CD14-positive monocyte (primary cell): Measurements from ENCODE around the gene TDRD9. TPM values are rescaled to one million over a fixed set of nuclear protein-coding genes. Genes with fewer than 3 reads are reported as not detected.

Experiments
- DNase-seq, 3 donors: peaks; one replicate each; pipeline ENCODE4 v3.0.0-alpha.2; 2011 to 2022
- H2AFZ ChIP-seq: 2 replicates; pipeline ENCODE4 v1.6.0; 2012; ENCODE audit warnings: mild to moderate bottlenecking, low read depth, low read length, inconsistent platforms; ENCODE audit not compliant: insufficient read depth, poor library complexity, severe bottlenecking
- H3K27ac ChIP-seq, 2 donors: 1 replicate in 1 of 2; 2 replicates in 1 of 2; pipeline ENCODE4 v1.5.1; 2012 to 2013; ENCODE audit warnings: low read length in 2 of 2, control low read depth in 1 of 2, inconsistent platforms in 1 of 2, low read depth in 1 of 2, mild to moderate bottlenecking in 1 of 2
- H3K27me3 ChIP-seq, 2 donors: one replicate each; pipeline versions ENCODE4 v1.6.0 to v1.6.1; 2011 to 2013; ENCODE audit warnings: low read length in 2 of 2; ENCODE audit not compliant: control insufficient read depth in 2 of 2, insufficient read depth in 2 of 2
- H3K36me3 ChIP-seq, 2 donors: replicated peaks in 1 of 2; 1 replicate in 1 of 2; 2 replicates in 1 of 2; pipeline versions ENCODE4 v1.5.1 to v1.6.1; 2012 to 2013; ENCODE audit warnings: low read length in 2 of 2, control low read depth in 1 of 2, inconsistent platforms in 1 of 2, mild to moderate bottlenecking in 1 of 2; ENCODE audit not compliant: insufficient read depth in 2 of 2, control insufficient read depth in 1 of 2
- H3K4me1 ChIP-seq, 2 donors: 1 replicate in 1 of 2; 2 replicates in 1 of 2; pipeline versions ENCODE4 v1.5.1 to v1.6.1; 2012 to 2013; ENCODE audit warnings: low read length in 2 of 2, control low read depth in 1 of 2, inconsistent platforms in 1 of 2, mild to moderate bottlenecking in 1 of 2, moderate library complexity in 1 of 2; ENCODE audit not compliant: insufficient read depth in 2 of 2, control insufficient read depth in 1 of 2
- H3K4me2 ChIP-seq: replicated peaks from 2 replicates; pipeline ENCODE3; 2012; ENCODE audit warnings: low read length, moderate library complexity, mild to moderate bottlenecking; ENCODE audit not compliant: poor library complexity, severe bottlenecking; ENCODE audit errors: extremely low read depth
- H3K4me3 ChIP-seq, 3 experiments: fragments of 200-600 bp in 1 of 3; sonication (generic) in 1 of 3; replicated peaks in 1 of 3; 1 replicate in 2 of 3; 2 replicates in 1 of 3; pipeline ENCODE4 v1.5.1; 2011 to 2013; ENCODE audit warnings: low read length in 3 of 3, mild to moderate bottlenecking in 3 of 3, control low read depth in 2 of 3, low read depth in 2 of 3, inconsistent platforms in 1 of 3, moderate library complexity in 1 of 3
- H3K79me2 ChIP-seq: 2 replicates; pipeline ENCODE4 v1.6.0; 2012; ENCODE audit warnings: mild to moderate bottlenecking, control low read depth, inconsistent platforms, low read length, moderate library complexity; ENCODE audit not compliant: insufficient read depth
- H3K9ac ChIP-seq: 2 replicates; pipeline ENCODE4 v1.6.0; 2017; ENCODE audit warnings: low read length, mild to moderate bottlenecking; ENCODE audit not compliant: insufficient read depth, poor library complexity, severe bottlenecking
- H3K9me3 ChIP-seq, 2 donors: replicated peaks in 1 of 2; 1 replicate in 1 of 2; 2 replicates in 1 of 2; pipeline versions ENCODE4 v1.5.1 to v1.6.1; 2012 to 2013; ENCODE audit warnings: low read length in 2 of 2, control low read depth in 1 of 2; ENCODE audit not compliant: control insufficient read depth in 1 of 2, insufficient read depth in 1 of 2
- H4K20me1 ChIP-seq: 2 replicates; pipeline ENCODE4 v1.6.0; 2012; ENCODE audit warnings: mild to moderate bottlenecking, low read length, control low read depth, moderate library complexity; ENCODE audit not compliant: insufficient read depth
- H3K27ac Mint-ChIP-seq, 7 donors: one replicate each; pipeline ENCODE4 v1.8.0; 2020; ENCODE audit warnings: mild to moderate bottlenecking in 7 of 7, mixed read lengths in 7 of 7, moderate library complexity in 6 of 7, inconsistent platforms in 2 of 7
- H3K27me3 Mint-ChIP-seq, 3 donors: one replicate each; pipeline ENCODE4 v1.8.0; 2021 to 2022; ENCODE audit warnings: low read depth in 3 of 3, mild to moderate bottlenecking in 3 of 3, mixed read lengths in 3 of 3, moderate library complexity in 3 of 3, inconsistent platforms in 1 of 3
- H3K36me3 Mint-ChIP-seq, 2 donors: one replicate each; pipeline ENCODE4 v1.8.0; 2020; ENCODE audit warnings: mixed read lengths in 2 of 2, inconsistent platforms in 1 of 2, mild to moderate bottlenecking in 1 of 2
- H3K4me1 Mint-ChIP-seq: one replicate; pipeline ENCODE4 v1.8.0; 2020; ENCODE audit warnings: mild to moderate bottlenecking, mixed read lengths
- H3K4me3 Mint-ChIP-seq, 2 donors: one replicate each; pipeline ENCODE4 v1.8.0; 2020; ENCODE audit warnings: mild to moderate bottlenecking in 2 of 2, mixed read lengths in 2 of 2, moderate library complexity in 1 of 2
- H3K9me3 Mint-ChIP-seq, 7 donors: one replicate each; pipeline ENCODE4 v1.8.0; 2020 to 2022; ENCODE audit warnings: mixed read lengths in 7 of 7, mild to moderate bottlenecking in 6 of 7, moderate library complexity in 6 of 7, inconsistent platforms in 2 of 7
- WGBS: methylation state at CpG from one replicate; pipeline ENCODE4 v1.1.5; 2013; ENCODE audit warnings: missing lambda C conversion rate; ENCODE audit not compliant: insufficient coverage; 5-methylcytosine and 5-hydroxymethylcytosine counted together
- intact Hi-C, 2 donors: fragments of 100-400 bp; cut with micrococcal nuclease; formaldehyde crosslinking; loops; one replicate each; pipeline versions ENCODE4 v1.15.0 to v1.15.1; 2023
- polyA plus RNA-seq, 3 donors: library from polyadenylated mRNA; depleted of rRNA in 1 of 3; unstranded in 2 of 3; stranded (reverse) in 1 of 3; fragments of 300-500 nt in 2 of 3; fragments of >200 nt in 1 of 3; fragmentation: Illumina TruSeq in 2 of 3; gene quantifications; 1 replicate in 2 of 3; 2 replicates in 1 of 3; pipeline ENCODE4 v1.2.3, GENCODE V29; 2012 to 2021
- TF ChIP-seq, protein P1 (sequence below): fragments of 200-600 bp; IDR thresholded peaks from one replicate; pipeline ENCODE4 v1.8.0; 2022; ENCODE audit warnings: antibody characterized with exemption, mild to moderate bottlenecking

The TDRD9 gene
- polyA plus RNA-seq, 3 donors = 7.6 to 12.1 (median 11.8) TPM

DNA sequence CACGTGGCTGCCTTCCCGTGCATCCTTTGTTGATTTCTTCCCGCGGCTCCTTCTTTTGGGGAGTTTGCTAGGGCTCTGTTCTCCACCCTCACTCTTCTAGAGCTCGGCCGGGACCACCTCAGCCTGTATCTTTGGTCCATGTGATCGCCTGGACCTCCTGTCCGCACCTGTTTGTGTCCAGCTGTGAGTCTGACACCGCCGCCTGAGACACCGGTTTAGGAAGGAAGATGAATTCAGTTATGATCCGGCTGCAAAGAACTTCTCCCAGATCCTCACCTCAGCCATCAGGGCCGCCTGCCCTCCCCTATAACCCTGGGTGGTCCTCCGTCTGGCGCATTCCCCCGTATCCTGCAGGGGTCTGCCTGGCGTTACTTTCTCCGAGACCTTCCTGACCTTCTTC, 690 bp upstream of the TDRD9 start:
- Histone ChIP-seq H3K27ac (no peak overlapping the region), H2AFZ (no peak overlapping the region), H3K36me3 (no peaks in the 10 kb centered on the region), H3K79me2 (peaks cover 9% of the 10 kb centered on the region), H3K9ac (no peak overlapping the region), H3K4me1 (peaks cover 55 to 62% of the 10 kb centered on the region in 2 donors), H3K27me3 (no peaks in the 10 kb centered on the region), H3K9me3 (no peaks in the 10 kb centered on the region), H4K20me1 (no peaks in the 10 kb centered on the region), H3K4me2 (no peak overlapping the region), H3K4me3 (no peak overlapping the region)
- DNase-seq = no peak
- Mint-ChIP-seq H3K27ac (peak overlapping the region in 2 of 7 donors; percentile 8 to 28), H3K36me3 (peaks cover 2 to 3% of the 10 kb centered on the region in 2 donors), H3K27me3 (peaks cover 0 to 5% (median 2%) of the 10 kb centered on the region in 3 donors), H3K4me3 (no peak overlapping the region), H3K9me3 (peaks cover 0 to 5% (median 3%) of the 10 kb centered on the region in 7 donors), H3K4me1 (peaks cover 59% of the 10 kb centered on the region)
- TF ChIP-seq, protein P1, sequence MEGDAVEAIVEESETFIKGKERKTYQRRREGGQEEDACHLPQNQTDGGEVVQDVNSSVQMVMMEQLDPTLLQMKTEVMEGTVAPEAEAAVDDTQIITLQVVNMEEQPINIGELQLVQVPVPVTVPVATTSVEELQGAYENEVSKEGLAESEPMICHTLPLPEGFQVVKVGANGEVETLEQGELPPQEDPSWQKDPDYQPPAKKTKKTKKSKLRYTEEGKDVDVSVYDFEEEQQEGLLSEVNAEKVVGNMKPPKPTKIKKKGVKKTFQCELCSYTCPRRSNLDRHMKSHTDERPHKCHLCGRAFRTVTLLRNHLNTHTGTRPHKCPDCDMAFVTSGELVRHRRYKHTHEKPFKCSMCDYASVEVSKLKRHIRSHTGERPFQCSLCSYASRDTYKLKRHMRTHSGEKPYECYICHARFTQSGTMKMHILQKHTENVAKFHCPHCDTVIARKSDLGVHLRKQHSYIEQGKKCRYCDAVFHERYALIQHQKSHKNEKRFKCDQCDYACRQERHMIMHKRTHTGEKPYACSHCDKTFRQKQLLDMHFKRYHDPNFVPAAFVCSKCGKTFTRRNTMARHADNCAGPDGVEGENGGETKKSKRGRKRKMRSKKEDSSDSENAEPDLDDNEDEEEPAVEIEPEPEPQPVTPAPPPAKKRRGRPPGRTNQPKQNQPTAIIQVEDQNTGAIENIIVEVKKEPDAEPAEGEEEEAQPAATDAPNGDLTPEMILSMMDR = no peak
- WGBS = 96% methylated on average over 13 of the region's 18 CpGs
- intact Hi-C loops = no loop called here

DNA sequence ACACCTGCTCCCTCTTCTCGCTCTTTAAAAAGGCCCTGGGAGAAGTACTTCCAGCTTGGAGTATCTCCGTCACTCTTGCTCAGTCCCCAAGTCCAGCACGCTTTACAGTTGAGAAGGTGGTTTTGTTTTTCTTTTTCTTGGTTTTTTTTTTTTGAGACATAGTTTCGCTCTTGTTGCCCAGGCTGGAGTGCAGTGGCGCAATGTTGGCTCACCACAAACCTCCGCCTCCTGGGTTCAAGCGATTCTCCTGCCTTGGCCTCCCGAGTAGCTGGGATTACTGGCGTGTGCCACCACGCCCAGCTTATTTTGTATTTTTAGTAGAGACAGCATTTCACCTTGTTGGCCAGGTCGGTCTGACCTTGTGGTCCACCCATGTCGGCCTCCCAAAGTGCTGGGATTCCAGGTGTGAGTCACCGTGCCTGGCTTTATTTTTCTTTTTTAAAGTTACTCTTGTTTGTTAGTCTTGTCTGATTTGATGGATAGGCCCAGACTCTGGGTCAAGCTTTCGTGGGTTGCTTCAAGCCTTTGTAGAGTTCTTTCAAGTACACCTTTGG, 1.9 kb downstream of the TDRD9 start:
- intact Hi-C loops = loop anchor here in 1 of 2 donors (1.0 kb wide), 1 partner anchor 9 kb away; a partner anchor contains a TSS
- Histone ChIP-seq H3K4me3 (peak overlapping the region in 1 of 3 experiments; percentile 68), H3K79me2 (peaks cover 18% of the 10 kb centered on the region), H3K9ac (no peak overlapping the region), H3K36me3 (no peaks in the 10 kb centered on the region), H3K9me3 (no peaks in the 10 kb centered on the region), H3K4me2 (peak overlapping the region; percentile 50), H2AFZ (peak overlapping the region; percentile 63), H3K27me3 (no peaks in the 10 kb centered on the region), H4K20me1 (no peaks in the 10 kb centered on the region), H3K27ac (peak overlapping the region; percentile 82 to 88), H3K4me1 (peaks cover 64 to 68% of the 10 kb centered on the region in 2 donors)
- Mint-ChIP-seq H3K9me3 (peaks cover 0 to 4% (median 2%) of the 10 kb centered on the region in 7 donors), H3K27ac (peak overlapping the region; percentile 89 to 97 (median 95)), H3K4me3 (peak overlapping the region; percentile 63), H3K4me1 (peaks cover 68% of the 10 kb centered on the region), H3K36me3 (peaks cover 4 to 10% of the 10 kb centered on the region in 2 donors), H3K27me3 (peaks cover 0 to 2% (median 0%) of the 10 kb centered on the region in 3 donors)
- peak in 2 of 3 donors; percentile 29 to 30 for DNase-seq
- WGBS = 78% methylated on average over 3 of the region's 14 CpGs
- TF ChIP-seq, protein P1 = no peak
